OCI-LY7 (cell line): ENCODE data around the gene PSME4. TPM values are rescaled to one million over a fixed set of nuclear protein-coding genes. Genes with fewer than 3 reads are reported as not detected.

Experiments used
- BruUV-seq: library from RNA; stranded (reverse); fragments of 400-500 nt; replicated peaks from 2 replicates; lab custom pipeline; 2021; lab: Mats Ljungman, UMichigan
- CTCF ChIA-PET: fragments of 300-600 bp; sonication (Branson Sonifier 250); formaldehyde crosslinking; loops from one replicate; lab custom pipeline; 2022; ENCODE audit warnings: antibody characterized with exemption; ENCODE audit not compliant: unreplicated experiment; lab: Charles Lee
- POLR2A ChIA-PET: fragments of 300-600 bp; sonication (Branson Sonifier 250); formaldehyde crosslinking; loops from one replicate; lab custom pipeline; 2022; ENCODE audit warnings: antibody characterized with exemption; lab: Charles Lee
- DNase-seq: peaks from one replicate; pipeline ENCODE4 v3.0.0-alpha.2; 2015; ENCODE audit warnings: low spot score
- H2AFZ ChIP-seq: fragments of 200-600 bp; sonication (generic), shearing (Covaris generic); 2 replicates; pipeline ENCODE4 v1.6.1; 2014; ENCODE audit warnings: mild to moderate bottlenecking, antibody characterized with exemption, low read length, moderate library complexity
- H3K27ac ChIP-seq: fragments of 200-600 bp; sonication (generic); 2 replicates; pipeline ENCODE4 v1.5.1; 2014; ENCODE audit warnings: mixed run types, low read depth, mild to moderate bottlenecking, moderate library complexity, low read length, inconsistent platforms; ENCODE audit not compliant: poor library complexity, severe bottlenecking
- H3K36me3 ChIP-seq: fragments of 200-600 bp; sonication (generic); 2 replicates; pipeline ENCODE4 v1.6.1; 2014; ENCODE audit warnings: mild to moderate bottlenecking, antibody characterized with exemption, low read length, moderate library complexity, mixed read lengths; ENCODE audit not compliant: insufficient read depth
- H3K4me1 ChIP-seq: fragments of 200-600 bp; sonication (generic); 2 replicates; pipeline ENCODE4 v1.5.1; 2014; ENCODE audit warnings: mild to moderate bottlenecking, low read length; ENCODE audit not compliant: insufficient read depth, poor library complexity, severe bottlenecking
- H3K4me2 ChIP-seq: fragments of 200-600 bp; sonication (generic); 2 replicates; pipeline ENCODE4 v1.6.1; 2014; ENCODE audit warnings: mild to moderate bottlenecking, low read length
- H3K4me3 ChIP-seq: fragments of 200-600 bp; sonication (generic); 2 replicates; pipeline ENCODE4 v1.5.1; 2014; ENCODE audit warnings: mild to moderate bottlenecking, low read depth, low read length; ENCODE audit not compliant: poor library complexity, severe bottlenecking
- H3K79me2 ChIP-seq: fragments of 200-600 bp; sonication (generic); 2 replicates; pipeline ENCODE4 v1.6.1; 2016; ENCODE audit warnings: low read depth, mild to moderate bottlenecking, low read length, moderate library complexity, mixed read lengths; ENCODE audit not compliant: insufficient read depth
- H3K9me2 ChIP-seq: fragments of 200-600 bp; sonication (generic); 2 replicates; pipeline ENCODE4 v1.6.1; 2016; ENCODE audit warnings: mild to moderate bottlenecking, low read length, mixed read lengths; ENCODE audit not compliant: insufficient read depth
- H3K9me3 ChIP-seq: fragments of 200-600 bp; sonication (generic); 2 replicates; pipeline ENCODE4 v1.6.1; 2014; ENCODE audit warnings: mild to moderate bottlenecking, mixed run types, low read length, mixed read lengths
- H4K20me1 ChIP-seq: fragments of 200-600 bp; sonication (generic); 2 replicates; pipeline ENCODE4 v1.6.1; 2014; ENCODE audit warnings: mild to moderate bottlenecking, antibody characterized with exemption, low read length, moderate library complexity, mixed read lengths; ENCODE audit not compliant: insufficient read depth
- CTCF ChIP-seq: fragments of 200-600 bp; sonication (generic); conservative IDR thresholded peaks from 2 replicates; pipeline ENCODE4 v1.5.1; 2014; ENCODE audit warnings: mild to moderate bottlenecking, antibody characterized with exemption, low read length, moderate library complexity, mixed read lengths
- EZH2phosphoT487 ChIP-seq: fragments of 200-600 bp; sonication (generic); IDR thresholded peaks from 2 replicates; pipeline ENCODE4 v1.6.1; 2018; ENCODE audit warnings: low read depth, borderline replicate concordance, mild to moderate bottlenecking, mixed run types, antibody characterized with exemption, low read length, moderate library complexity, mixed read lengths
- intact Hi-C: fragments of 100-400 bp; cut with micrococcal nuclease; formaldehyde crosslinking; loops from one replicate; pipeline ENCODE4 v1.10.0; 2022; ENCODE audit not compliant: unreplicated experiment
- total RNA-seq, 2 experiments: library from RNA; depleted of rRNA in 1 of 2; stranded (reverse); fragments of >200 nt in 1 of 2; shearing (Covaris generic) in 1 of 2; gene quantifications; 2 replicates each; pipeline ENCODE4 v1.2.3, GENCODE V29; 2014 to 2022

The PSME4 gene
- total RNA-seq, 2 experiments from 2014 or later = 38.8 to 82.9 TPM

DNA sequence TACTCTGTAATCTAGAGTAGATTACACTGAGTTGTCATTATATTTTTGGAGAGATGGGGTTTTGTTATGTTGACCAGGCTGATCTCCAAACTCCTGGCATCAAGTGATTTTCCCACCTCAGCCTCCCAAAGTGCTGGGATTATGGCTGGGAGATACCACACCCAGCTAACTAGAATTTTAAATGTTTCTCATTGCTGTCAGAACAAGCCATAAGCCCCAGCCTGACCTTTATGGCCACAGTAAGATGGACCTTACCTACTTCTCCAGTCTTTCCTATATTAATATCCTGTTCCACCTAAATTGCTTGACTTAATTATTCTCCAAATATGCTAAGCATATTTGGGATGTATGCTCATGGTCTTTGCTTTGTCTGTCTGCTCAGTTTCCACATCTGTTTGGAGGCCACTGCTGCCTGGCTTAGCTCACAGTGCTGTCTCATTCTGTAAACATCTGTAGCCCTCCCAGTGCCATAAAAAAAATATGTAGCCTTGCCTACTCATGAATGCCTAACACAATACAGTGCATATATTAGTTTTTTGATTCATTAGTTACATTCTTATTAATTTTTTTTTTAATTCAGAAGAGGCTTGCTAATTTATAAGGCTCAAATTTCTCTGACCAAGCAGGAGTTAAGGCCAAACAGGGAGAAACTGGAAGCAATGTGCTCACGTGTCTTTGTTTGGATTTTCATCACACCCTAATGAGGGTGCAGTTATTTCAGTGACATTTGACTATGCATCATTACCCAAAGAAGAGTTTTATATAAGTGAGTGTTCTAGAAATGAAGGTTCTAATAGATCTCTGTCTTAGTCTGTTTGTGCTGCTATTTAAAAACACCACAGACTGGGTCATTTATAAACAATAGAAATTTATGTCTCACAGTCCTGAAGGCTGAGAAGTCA lies 45.3 kb upstream of the PSME4 start:
- Histone ChIP-seq H3K9me3 (peaks cover 10% of the 10 kb centered on the region; the same call in 1 of the 2 replicates), H3K27ac (no peak overlapping the region), H3K9me2 (no peaks in the 10 kb centered on the region), H2AFZ (no peak overlapping the region), H3K36me3 (peaks cover 4% of the 10 kb centered on the region; the same call in 1 of the 2 replicates), H3K4me3 (no peak overlapping the region), H3K4me2 (no peak overlapping the region), H4K20me1 (no peaks in the 10 kb centered on the region), H3K4me1 (peaks cover 8% of the 10 kb centered on the region), H3K79me2 (no peaks in the 10 kb centered on the region)
- TF ChIP-seq EZH2phosphoT487 = no peak
- TF ChIP-seq CTCF = no peak
- BruUV-seq = no TSS peak
- ChIA-PET CTCF (no interaction called here), POLR2A (interaction anchor here (0.6 kb wide), 6 partner anchors 23 to 678 kb away, joined by 3 to 4 read pairs (median 3); no protein-coding TSS in a partner anchor)
- DNase-seq = no peak
- intact Hi-C loops = no loop called here

GRCh38 chr2:54013996-54014395 lies 43.2 kb upstream of the PSME4 start:
- Histone ChIP-seq H3K36me3 (no peaks in the 10 kb centered on the region), H4K20me1 (no peaks in the 10 kb centered on the region), H3K27ac (no peak overlapping the region), H3K9me2 (no peaks in the 10 kb centered on the region), H3K4me2 (peak overlapping the region; percentile 20), H2AFZ (no peak overlapping the region), H3K9me3 (no peaks in the 10 kb centered on the region), H3K79me2 (no peaks in the 10 kb centered on the region), H3K4me3 (no peak overlapping the region), H3K4me1 (peaks cover 8% of the 10 kb centered on the region)
- DNase-seq = peak; percentile 7
- ChIA-PET POLR2A (no interaction called here), CTCF (no interaction called here)
- no TSS peak for BruUV-seq
- intact Hi-C loops = no loop called here
- TF ChIP-seq CTCF (no peak), EZH2phosphoT487 (no peak)
